Measurements from ENCODE around the gene REEP6. TPM values are rescaled to one million over a fixed set of nuclear protein-coding genes. Genes with fewer than 3 reads are reported as not detected.
A peak's percentile ranks its signal among the peaks of the same experiment; 100 is the strongest.

Gene REEP6
- total and polyA plus RNA-seq, 2 of the 4 experiments (the other 2 are of a cell fraction) = 1.3 to 2.2 TPM

DNA sequence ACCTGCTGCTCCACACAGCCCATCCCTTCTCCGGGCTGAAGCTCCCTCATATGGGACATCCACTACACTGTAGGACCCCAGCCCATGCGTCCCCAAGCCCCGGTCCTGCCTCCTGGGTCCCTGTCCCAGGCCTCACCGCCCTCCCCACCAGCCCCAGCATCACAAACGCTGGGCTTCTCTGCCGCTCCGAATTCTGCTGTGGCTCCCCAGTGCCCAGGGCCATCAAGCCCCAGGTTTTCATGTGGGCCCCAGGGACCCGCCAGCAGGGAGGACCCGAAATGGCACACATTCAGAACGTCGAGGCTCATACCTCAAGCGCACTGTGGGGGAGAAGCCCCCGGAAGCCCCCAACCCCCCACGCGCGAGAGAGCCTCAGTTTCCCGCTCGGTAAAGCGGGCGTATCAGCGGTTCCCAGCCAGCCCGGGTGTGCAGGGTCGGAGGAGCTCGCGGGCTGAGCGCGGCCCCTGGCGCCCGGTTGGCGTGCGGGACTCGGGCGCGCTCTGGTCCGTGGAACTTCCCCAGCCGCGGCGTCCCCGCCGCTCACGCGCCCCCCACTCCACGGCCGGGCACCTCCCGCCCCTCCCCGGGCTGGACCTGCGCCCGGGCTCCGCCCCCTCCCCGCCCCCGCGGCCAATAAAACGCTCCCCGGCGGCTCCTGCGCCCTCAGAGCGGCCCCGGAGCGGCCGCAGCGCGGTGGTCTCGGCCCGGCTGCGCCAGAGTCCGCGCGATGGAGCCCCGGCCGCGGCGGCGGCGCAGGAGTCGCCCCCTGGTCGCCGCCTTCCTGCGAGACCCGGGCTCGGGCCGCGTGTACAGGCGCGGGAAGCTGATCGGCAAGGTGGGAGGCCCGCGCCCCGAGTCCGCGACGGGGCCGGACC is 32.7 kb downstream of the REEP6 start, which contains the start of gene PLK5:
Gene PLK5, plus strand, starts transcription at position 666 of the 875 bp plus-strand sequence. CDS start 2,920 bp downstream, outside the sequence.
- Histone ChIP-seq H3K9ac (ENCODE audit: low read depth, low read length) (no peak within 1 kb of the TSS), H3K18ac (ENCODE audit: low read depth, low read length) (no peak within 1 kb of the TSS), H3K4me2 (ENCODE audit: low read depth, low read length) (no peak within 1 kb of the TSS), H4K5ac (ENCODE audit: low read depth, low read length) (no peak within 1 kb of the TSS), H2BK15ac (ENCODE audit: low read depth, low read length) (no peak within 1 kb of the TSS), H3K4me1 (ENCODE audit: control insufficient read depth, insufficient read depth, low read length) (no peaks in the 10 kb centered on the region; the same call in 1 of the 2 replicates), H4K91ac (ENCODE audit: insufficient read depth, low read depth, low read length) (no peak within 1 kb of the TSS), H2BK20ac (ENCODE audit: low read depth, low read length) (no peak within 1 kb of the TSS), H3K27ac (ENCODE audit: insufficient read depth, low read length) (no peak within 1 kb of the TSS), H2BK5ac (ENCODE audit: low read depth, low read length, poor library complexity, severe bottlenecking) (no peak within 1 kb of the TSS), H3K9me3 (ENCODE audit: control insufficient read depth, insufficient read depth, low read length) (no peaks in the 10 kb centered on the region), H3K23ac (ENCODE audit: low read depth, low read length) (peak within 1 kb of the TSS; percentile 22), H3K9me1 (ENCODE audit: insufficient read depth, low read length) (peaks cover 4% of the 10 kb centered on the region; the same call in 1 of the 2 replicates), H3K4me3 (ENCODE audit: insufficient read depth, low read depth, low read length) (no peak within 1 kb of the TSS), H4K8ac (ENCODE audit: low read depth in 2 of 2, low read length in 2 of 2) (no peak within 1 kb of the TSS), H4K20me1 (ENCODE audit: insufficient read depth, low read length) (peaks cover 7% of the 10 kb centered on the region; the same call in 1 of the 2 replicates), H3K36me3 (ENCODE audit: control insufficient read depth, insufficient read depth, low read length) (no peaks in the 10 kb centered on the region), H2AFZ (replicated peaks; ENCODE audit: low read length, poor library complexity) (peak within 1 kb of the TSS; percentile 58), H3K56ac (ENCODE audit: extremely low read depth, insufficient read depth, low read length) (no peak within 1 kb of the TSS), H2BK120ac (ENCODE audit: low read depth, low read length) (no peak within 1 kb of the TSS), H3K4ac (ENCODE audit: low read depth, low read length) (no peak within 1 kb of the TSS), H3K79me1 (ENCODE audit: low read depth in 1 of 2, low read length in 2 of 2) (no peaks in the 10 kb centered on the region), H3K14ac (replicated peaks; ENCODE audit: low read depth, low read length) (no peak within 1 kb of the TSS), H3K27me3 (ENCODE audit: control insufficient read depth, insufficient read depth, low read length) (peaks cover 34% of the 10 kb centered on the region), H2AK9ac (replicated peaks; ENCODE audit: low read depth, low read length, poor library complexity) (peak within 1 kb of the TSS; percentile 42), H2AK5ac (ENCODE audit: low read depth, low read length) (no peak within 1 kb of the TSS)
- in situ Hi-C loops (cut with MboI; ENCODE audit: low sequenced_read_pairs) = no loop called here
- no TSS peak for BruUV-seq (replicated peaks)
- POLR2A ChIA-PET (ENCODE audit: unreplicated experiment) = no interaction called here
- 18% methylated on average over 17 of the region's 92 CpGs; no CpG with 5 or more reads in 1 of the 2 experiments for WGBS, 2 experiments (ENCODE audit: extremely low coverage in 2 of 2, insufficient read length in 1 of 2)
- intact Hi-C loops (cut with micrococcal nuclease) = no loop called here
- ATAC-seq (ENCODE audit: low read depth) = peak; percentile 36; the same call in 1 of the 2 replicates
- dilution Hi-C loops (cut with HindIII; ENCODE audit: low sequenced_read_pairs, unreplicated experiment) = no loop called here
- no peak for TF ChIP-seq MXI1 (IDR thresholded peaks at IDR 0.05; ENCODE audit: borderline replicate concordance, low read depth, low read length)
- TF ChIP-seq, protein P1, sequence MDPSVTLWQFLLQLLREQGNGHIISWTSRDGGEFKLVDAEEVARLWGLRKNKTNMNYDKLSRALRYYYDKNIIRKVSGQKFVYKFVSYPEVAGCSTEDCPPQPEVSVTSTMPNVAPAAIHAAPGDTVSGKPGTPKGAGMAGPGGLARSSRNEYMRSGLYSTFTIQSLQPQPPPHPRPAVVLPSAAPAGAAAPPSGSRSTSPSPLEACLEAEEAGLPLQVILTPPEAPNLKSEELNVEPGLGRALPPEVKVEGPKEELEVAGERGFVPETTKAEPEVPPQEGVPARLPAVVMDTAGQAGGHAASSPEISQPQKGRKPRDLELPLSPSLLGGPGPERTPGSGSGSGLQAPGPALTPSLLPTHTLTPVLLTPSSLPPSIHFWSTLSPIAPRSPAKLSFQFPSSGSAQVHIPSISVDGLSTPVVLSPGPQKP (IDR thresholded peaks at IDR 0.05; ENCODE audit: borderline replicate concordance, low read depth, low read length) = no peak
- no peak for DNase-seq
- CTCF ChIA-PET = interaction anchor here (0.6 kb wide), 1 partner anchor 52 kb away, joined by 3 read pairs; no protein-coding TSS in a partner anchor
